ENCODE measurements around the gene PAX3.

PAX3 gene

DNA sequence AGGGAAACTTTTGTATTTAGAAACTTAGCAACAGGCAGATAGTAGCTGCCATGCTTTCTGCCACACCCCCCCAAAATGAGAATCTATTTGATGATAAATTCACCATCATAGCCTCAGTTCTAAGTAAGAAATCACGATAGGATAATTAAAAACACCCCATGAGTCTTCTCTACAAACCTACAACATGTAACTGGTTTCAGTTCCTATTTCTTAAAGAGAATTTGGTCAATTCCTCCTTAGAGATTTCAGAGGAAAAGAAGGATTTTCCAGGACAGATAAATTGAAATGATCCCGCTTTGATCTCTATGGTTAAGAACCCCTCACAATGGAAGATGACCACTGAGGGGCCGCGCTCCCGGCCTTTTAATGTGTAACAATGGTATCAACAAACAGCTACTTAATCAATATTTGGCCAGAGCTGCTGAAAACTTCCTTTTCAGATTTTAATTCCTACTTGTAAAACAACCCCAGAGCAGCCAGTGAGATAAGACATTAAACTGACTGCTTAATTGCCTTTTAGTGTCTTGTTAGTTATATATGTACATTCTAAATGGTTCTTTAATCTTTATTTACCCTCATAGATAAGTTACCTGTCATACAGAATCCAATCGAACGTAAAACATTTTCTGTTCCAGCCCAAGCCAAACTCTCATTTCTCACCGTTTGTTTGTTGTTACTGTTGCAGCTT, 10.1 kb downstream of the PAX3 start:
- H3K4me3 ChIP-seq (ENCODE audit: low read length in 2 of 2), result no peak overlapping the region
- WGBS, 2 donors (ENCODE audit: extremely low coverage in 2 of 2, insufficient read length in 2 of 2, insufficient replicate concordance in 1 of 2), result no CpG with 5 or more reads among the region's 8 CpGs
- peaks cover 14 to 84% (median 52%) of the 10 kb centered on the region in 3 experiments for H3K27me3 ChIP-seq (ENCODE audit: control insufficient read depth in 3 of 3, insufficient read depth in 3 of 3, low read depth in 1 of 3, low read length in 3 of 3)

GRCh38 chr2:222287862-222288479, 10.8 kb downstream of the PAX3 start:
- H2BK15ac ChIP-seq (ENCODE audit: low read length), result no peak overlapping the region
- H3K4ac ChIP-seq (ENCODE audit: low read length), result no peak overlapping the region

More for the DNA sequence above, 10.1 kb downstream of the PAX3 start:
- Histone ChIP-seq H2BK15ac (ENCODE audit: low read length) (no peak overlapping the region), H2BK120ac (ENCODE audit: low read depth, low read length) (no peak overlapping the region), H3K36me3 (replicated peaks in 1 of 2; ENCODE audit: control insufficient read depth in 2 of 2, insufficient read depth in 2 of 2, low read length in 2 of 2) (no peaks in the 10 kb centered on the region), H3K23ac (ENCODE audit: low read depth, low read length, poor library complexity) (no peak overlapping the region), H3K79me1 (ENCODE audit: low read depth, low read length) (no peaks in the 10 kb centered on the region), H4K8ac (ENCODE audit: low read depth, low read length) (no peak overlapping the region), H3K9ac (ENCODE audit: low read depth, low read length, poor library complexity) (no peak overlapping the region), H4K91ac (ENCODE audit: low read depth, low read length, poor library complexity) (no peak overlapping the region), H3K14ac (ENCODE audit: low read length) (no peak overlapping the region), H2AFZ (ENCODE audit: low read length) (no peak overlapping the region), H2BK12ac (ENCODE audit: low read length) (no peak overlapping the region), H3K27ac (replicated peaks; ENCODE audit: low read length) (no peak overlapping the region), H3K4ac (ENCODE audit: low read length) (no peak overlapping the region), H3K4me2 (ENCODE audit: insufficient read depth, low read length, poor library complexity, severe bottlenecking) (no peak overlapping the region), H3K4me1 (ENCODE audit: control insufficient read depth in 2 of 2, insufficient read depth in 1 of 2, low read depth in 1 of 2, low read length in 2 of 2) (peaks cover 8 to 15% of the 10 kb centered on the region in 2 donors), H3K9me3 (replicated peaks in 1 of 2; ENCODE audit: control insufficient read depth in 2 of 2, insufficient read depth in 1 of 2, low read depth in 1 of 2, low read length in 2 of 2) (peaks cover 0 to 2% of the 10 kb centered on the region in 2 donors), H2BK5ac (ENCODE audit: low read length) (no peak overlapping the region), H2AK5ac (ENCODE audit: low read depth, low read length) (no peak overlapping the region), H3K18ac (ENCODE audit: low read length) (no peak overlapping the region)
- DNase-seq (ENCODE audit: low spot score), result no peak

DNA sequence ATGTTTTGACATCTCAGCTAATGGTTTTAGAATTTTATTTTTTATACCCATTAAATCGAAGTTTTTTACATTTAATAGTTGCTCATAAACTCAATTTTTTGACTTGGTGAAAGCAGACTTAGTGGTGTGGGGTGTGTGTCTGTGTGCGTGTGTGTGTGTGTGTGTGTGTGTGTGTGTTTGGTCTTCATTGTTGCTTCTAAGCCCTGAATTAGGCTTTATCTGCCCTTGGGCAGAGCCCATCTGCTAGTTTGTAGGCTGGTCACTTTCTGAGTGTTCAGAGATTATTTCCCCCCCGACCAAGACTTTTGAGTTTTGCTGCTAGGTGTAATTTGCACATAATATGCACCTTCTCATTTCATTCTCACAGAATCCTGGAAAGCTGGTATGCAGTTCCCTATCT, 14.3 kb downstream of the PAX3 start:
- Histone ChIP-seq H2AK5ac (ENCODE audit: low read depth, low read length) (no peak overlapping the region), H3K27ac (replicated peaks; ENCODE audit: low read length) (no peak overlapping the region), H3K27me3 (ENCODE audit: control insufficient read depth in 3 of 3, insufficient read depth in 3 of 3, low read depth in 1 of 3, low read length in 3 of 3) (peaks cover 0 to 44% (median 23%) of the 10 kb centered on the region in 3 experiments), H2BK5ac (ENCODE audit: low read length) (no peak overlapping the region), H3K4me3 (ENCODE audit: low read length in 2 of 2) (no peak overlapping the region), H3K36me3 (replicated peaks in 1 of 2; ENCODE audit: control insufficient read depth in 2 of 2, insufficient read depth in 2 of 2, low read length in 2 of 2) (no peaks in the 10 kb centered on the region), H2BK120ac (ENCODE audit: low read depth, low read length) (no peak overlapping the region), H3K4me2 (ENCODE audit: insufficient read depth, low read length, poor library complexity, severe bottlenecking) (no peak overlapping the region), H3K79me1 (ENCODE audit: low read depth, low read length) (no peaks in the 10 kb centered on the region), H3K4ac (ENCODE audit: low read length) (no peak overlapping the region), H3K23ac (ENCODE audit: low read depth, low read length, poor library complexity) (no peak overlapping the region), H4K8ac (ENCODE audit: low read depth, low read length) (no peak overlapping the region), H2BK12ac (ENCODE audit: low read length) (no peak overlapping the region), H3K4me1 (ENCODE audit: control insufficient read depth in 2 of 2, insufficient read depth in 1 of 2, low read depth in 1 of 2, low read length in 2 of 2) (peaks cover 0 to 7% of the 10 kb centered on the region in 2 donors), H2BK15ac (ENCODE audit: low read length) (no peak overlapping the region), H2AFZ (ENCODE audit: low read length) (no peak overlapping the region), H3K14ac (ENCODE audit: low read length) (no peak overlapping the region), H3K18ac (ENCODE audit: low read length) (no peak overlapping the region), H3K9me3 (replicated peaks in 1 of 2; ENCODE audit: control insufficient read depth in 2 of 2, insufficient read depth in 1 of 2, low read depth in 1 of 2, low read length in 2 of 2) (no peaks in the 10 kb centered on the region), H4K91ac (ENCODE audit: low read depth, low read length, poor library complexity) (no peak overlapping the region), H3K9ac (ENCODE audit: low read depth, low read length, poor library complexity) (no peak overlapping the region)
- WGBS, 2 donors (ENCODE audit: extremely low coverage in 2 of 2, insufficient read length in 2 of 2, insufficient replicate concordance in 1 of 2), result no CpG with 5 or more reads among the region's 3 CpGs
- DNase-seq (ENCODE audit: low spot score), result no peak

More at GRCh38 chr2:222287862-222288479, 10.8 kb downstream of the PAX3 start:
- Histone ChIP-seq H2AK5ac (ENCODE audit: low read depth, low read length) (no peak overlapping the region), H3K27ac (replicated peaks; ENCODE audit: low read length) (no peak overlapping the region), H2BK12ac (ENCODE audit: low read length) (no peak overlapping the region), H3K27me3 (ENCODE audit: control insufficient read depth in 3 of 3, insufficient read depth in 3 of 3, low read depth in 1 of 3, low read length in 3 of 3) (peaks cover 8 to 77% (median 44%) of the 10 kb centered on the region in 3 experiments), H3K36me3 (replicated peaks in 1 of 2; ENCODE audit: control insufficient read depth in 2 of 2, insufficient read depth in 2 of 2, low read length in 2 of 2) (no peaks in the 10 kb centered on the region), H2BK120ac (ENCODE audit: low read depth, low read length) (no peak overlapping the region), H3K18ac (ENCODE audit: low read length) (no peak overlapping the region), H3K23ac (ENCODE audit: low read depth, low read length, poor library complexity) (no peak overlapping the region), H3K4me1 (ENCODE audit: control insufficient read depth in 2 of 2, insufficient read depth in 1 of 2, low read depth in 1 of 2, low read length in 2 of 2) (peaks cover 8 to 16% of the 10 kb centered on the region in 2 donors), H3K4me3 (ENCODE audit: low read length in 2 of 2) (no peak overlapping the region), H2BK5ac (ENCODE audit: low read length) (no peak overlapping the region), H3K9me3 (replicated peaks in 1 of 2; ENCODE audit: control insufficient read depth in 2 of 2, insufficient read depth in 1 of 2, low read depth in 1 of 2, low read length in 2 of 2) (peaks cover 0 to 2% of the 10 kb centered on the region in 2 donors), H3K4me2 (ENCODE audit: insufficient read depth, low read length, poor library complexity, severe bottlenecking) (no peak overlapping the region), H2AFZ (ENCODE audit: low read length) (no peak overlapping the region), H4K91ac (ENCODE audit: low read depth, low read length, poor library complexity) (no peak overlapping the region), H3K79me1 (ENCODE audit: low read depth, low read length) (no peaks in the 10 kb centered on the region), H3K9ac (ENCODE audit: low read depth, low read length, poor library complexity) (no peak overlapping the region), H3K14ac (ENCODE audit: low read length) (no peak overlapping the region), H4K8ac (ENCODE audit: low read depth, low read length) (no peak overlapping the region)
- no CpG with 5 or more reads among the region's 4 CpGs for WGBS, 2 donors (ENCODE audit: extremely low coverage in 2 of 2, insufficient read length in 2 of 2, insufficient replicate concordance in 1 of 2)
- DNase-seq (ENCODE audit: low spot score), result no peak

DNA sequence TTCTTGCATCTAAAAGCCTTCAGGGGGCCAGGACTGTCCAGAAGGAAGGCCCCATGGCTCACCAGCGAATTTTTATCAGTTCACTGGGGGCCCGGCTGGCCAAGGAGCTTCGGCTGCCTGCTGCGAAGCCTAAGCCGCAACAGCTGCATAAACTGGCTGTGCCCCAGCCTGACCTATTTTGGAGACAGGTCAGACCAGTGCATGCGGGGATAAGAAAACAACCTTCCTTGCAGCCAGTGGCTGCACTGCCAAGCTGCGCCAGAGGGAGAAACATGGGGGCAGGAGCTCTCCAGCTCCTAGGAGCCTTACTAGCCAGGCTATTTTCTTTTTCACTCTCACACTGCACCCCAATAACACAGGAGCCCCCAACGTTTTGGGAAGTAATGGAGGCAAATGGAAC, 15.2 kb downstream of the PAX3 start:
- no peaks in the 10 kb centered on the region for H3K79me1 ChIP-seq (ENCODE audit: low read depth, low read length)
- H3K14ac ChIP-seq (ENCODE audit: low read length), result no peak overlapping the region
- no peak overlapping the region for H2BK15ac ChIP-seq (ENCODE audit: low read length)
- no peak overlapping the region for H2AK5ac ChIP-seq (ENCODE audit: low read depth, low read length)
- peaks cover 0 to 35% (median 18%) of the 10 kb centered on the region in 3 experiments for H3K27me3 ChIP-seq (ENCODE audit: control insufficient read depth in 3 of 3, insufficient read depth in 3 of 3, low read depth in 1 of 3, low read length in 3 of 3)
- H3K27ac ChIP-seq (replicated peaks; ENCODE audit: low read length), result peak overlapping the region; percentile 18
- H3K4me1 ChIP-seq (ENCODE audit: control insufficient read depth in 2 of 2, insufficient read depth in 1 of 2, low read depth in 1 of 2, low read length in 2 of 2), result peaks cover 0 to 7% of the 10 kb centered on the region in 2 donors
- H2BK12ac ChIP-seq (ENCODE audit: low read length), result no peak overlapping the region
- no peak overlapping the region for H3K4me3 ChIP-seq (ENCODE audit: low read length in 2 of 2)
- no peak overlapping the region for H3K9ac ChIP-seq (ENCODE audit: low read depth, low read length, poor library complexity)
- H3K23ac ChIP-seq (ENCODE audit: low read depth, low read length, poor library complexity), result no peak overlapping the region
- no peak overlapping the region for H2BK120ac ChIP-seq (ENCODE audit: low read depth, low read length)
- H3K4me2 ChIP-seq (ENCODE audit: insufficient read depth, low read length, poor library complexity, severe bottlenecking), result no peak overlapping the region
- no peak overlapping the region for H3K4ac ChIP-seq (ENCODE audit: low read length)
- no peak overlapping the region for H2AFZ ChIP-seq (ENCODE audit: low read length)
- no peak for DNase-seq (ENCODE audit: low spot score)
- no peak overlapping the region for H4K91ac ChIP-seq (ENCODE audit: low read depth, low read length, poor library complexity)
- H3K18ac ChIP-seq (ENCODE audit: low read length), result no peak overlapping the region
- no peaks in the 10 kb centered on the region for H3K36me3 ChIP-seq (replicated peaks in 1 of 2; ENCODE audit: control insufficient read depth in 2 of 2, insufficient read depth in 2 of 2, low read length in 2 of 2)
- WGBS, 2 donors (ENCODE audit: extremely low coverage in 2 of 2, insufficient read length in 2 of 2, insufficient replicate concordance in 1 of 2), result no CpG with 5 or more reads among the region's 8 CpGs
- no peaks in the 10 kb centered on the region for H3K9me3 ChIP-seq (replicated peaks in 1 of 2; ENCODE audit: control insufficient read depth in 2 of 2, insufficient read depth in 1 of 2, low read depth in 1 of 2, low read length in 2 of 2)
- no peak overlapping the region for H2BK5ac ChIP-seq (ENCODE audit: low read length)
- no peak overlapping the region for H4K8ac ChIP-seq (ENCODE audit: low read depth, low read length)
